Measurements from ENCODE around the gene JADE2. TPM values are rescaled to one million over a fixed set of nuclear protein-coding genes. Genes with fewer than 3 reads are reported as not detected.
"Not testable (repeated sequence)": the region's sequence is repeated elsewhere in the genome, so short reads cannot be mapped to it uniquely, and the experiment has no call there.

JADE2 gene
- total RNA-seq, 3 donors from 2014 or later, result 73.6 to 83.6 (median 76.8) TPM

DNA sequence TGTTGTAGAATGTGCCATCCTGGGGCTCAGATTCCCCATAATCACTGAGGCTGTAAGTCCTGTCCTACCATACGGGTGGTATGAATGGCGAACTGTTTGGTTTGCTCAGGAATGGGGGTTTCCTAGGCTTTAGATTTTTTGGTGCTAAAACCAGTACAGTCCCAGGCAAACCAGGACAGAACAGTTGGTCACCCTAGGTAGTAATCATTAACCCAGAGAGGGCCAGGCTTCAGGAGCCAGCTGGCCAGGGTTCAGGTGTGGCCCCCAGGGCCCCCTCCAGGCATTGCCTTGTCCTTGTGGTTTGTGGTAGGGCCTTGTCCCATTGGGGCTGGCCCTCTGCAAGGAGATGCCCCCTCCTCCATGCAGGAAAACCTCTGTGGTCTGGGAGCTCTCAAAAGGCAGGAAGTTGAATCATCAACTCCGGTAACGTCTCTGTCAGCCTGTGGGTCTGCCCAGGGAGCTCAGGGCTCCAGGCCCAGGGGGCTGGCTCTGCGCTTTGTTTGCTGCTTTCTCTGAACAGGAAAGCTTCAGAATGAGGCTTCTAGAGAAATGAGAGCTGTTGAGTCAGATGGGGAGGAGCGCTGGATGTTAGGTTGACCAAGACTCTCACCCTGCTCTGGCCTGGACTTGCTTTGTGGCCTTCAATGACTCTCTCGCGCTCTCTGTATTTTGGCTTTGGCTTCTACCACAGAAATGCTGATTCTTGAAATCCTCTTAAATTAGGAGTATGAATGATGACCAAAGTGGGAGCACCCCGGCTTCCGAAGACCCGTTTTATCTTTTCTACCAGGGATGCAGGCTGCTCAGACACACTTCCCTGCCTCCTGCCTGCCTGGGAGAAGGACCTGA lies 22.2 kb upstream of the JADE2 start:
- Mint-ChIP-seq H3K36me3 (ENCODE audit: insufficient read depth) (no peaks in the 10 kb centered on the region), H3K27me3 (ENCODE audit: low read depth) (no peaks in the 10 kb centered on the region), H3K9me3 (no peaks in the 10 kb centered on the region), H3K4me1 (ENCODE audit: low read depth) (peaks cover 24% of the 10 kb centered on the region), H3K4me3 (peak overlapping the region; percentile 37)
- DNase-seq (peak; percentile 59), ATAC-seq (peak; percentile 94 to 96)

DNA sequence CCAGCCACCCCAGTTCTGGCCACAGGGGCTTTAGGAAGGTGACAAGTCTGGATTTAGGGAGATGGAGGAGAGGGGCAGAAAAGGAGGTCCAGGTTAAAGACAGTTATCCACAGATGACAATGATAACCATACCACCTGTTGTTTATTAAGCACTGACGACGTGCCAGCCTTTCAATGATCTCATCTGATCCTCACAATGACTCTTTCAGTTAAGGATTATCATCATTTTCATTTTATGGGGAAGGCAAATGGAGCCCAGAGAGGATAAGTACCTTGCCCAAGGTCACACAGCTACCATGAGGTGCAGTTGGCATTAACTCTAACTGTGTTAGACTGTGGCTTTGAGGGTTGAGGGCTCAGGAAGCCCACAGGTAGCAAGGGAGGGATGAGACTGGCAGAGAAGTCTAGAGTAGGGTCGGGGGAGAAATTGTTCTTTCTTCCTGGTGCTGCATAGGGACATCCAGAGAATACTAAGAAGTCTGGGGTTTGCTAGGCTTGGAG lies 21.5 kb upstream of the JADE2 start:
- DNase-seq (no peak), ATAC-seq (no peak)
- Mint-ChIP-seq H3K9me3 (no peaks in the 10 kb centered on the region), H3K36me3 (ENCODE audit: insufficient read depth) (no peaks in the 10 kb centered on the region), H3K27me3 (ENCODE audit: low read depth) (no peaks in the 10 kb centered on the region), H3K4me1 (ENCODE audit: low read depth) (peaks cover 24% of the 10 kb centered on the region), H3K4me3 (peak overlapping the region; percentile 37)

DNA sequence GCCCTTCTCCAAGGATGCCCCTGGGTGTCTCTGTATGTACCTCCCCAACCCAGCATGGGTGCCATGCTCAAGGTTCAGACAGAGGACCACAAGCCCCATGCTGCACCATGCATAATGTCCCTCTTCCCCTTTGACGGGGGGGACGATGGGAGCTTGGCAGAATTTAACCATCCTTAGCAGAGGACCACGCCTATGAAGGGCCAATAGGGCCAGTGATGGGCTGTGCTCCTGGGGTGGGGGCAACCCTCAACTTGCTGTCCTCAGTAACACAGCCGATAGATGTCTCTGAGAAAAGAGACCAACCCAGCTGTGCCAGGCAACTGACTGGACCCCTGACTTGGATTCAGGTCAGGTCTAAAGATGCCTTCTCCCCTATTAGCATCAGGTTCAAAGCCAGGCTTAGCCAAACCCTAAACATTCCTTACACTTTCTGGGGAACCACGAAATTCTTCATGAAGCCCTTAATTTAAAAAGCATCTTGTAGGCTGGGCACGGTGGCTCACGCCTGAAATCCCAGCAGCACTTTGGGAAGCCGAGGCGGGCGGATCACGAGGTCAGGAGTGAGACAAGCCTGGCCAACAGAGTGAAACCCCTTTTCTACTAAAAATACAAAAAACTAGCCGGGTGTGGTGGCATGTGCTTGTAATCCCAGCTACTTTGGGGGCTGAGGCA lies 20.7 kb upstream of the JADE2 start:
- Mint-ChIP-seq H3K36me3 (ENCODE audit: insufficient read depth) (no peaks in the 10 kb centered on the region), H3K27me3 (ENCODE audit: low read depth) (no peaks in the 10 kb centered on the region), H3K4me1 (ENCODE audit: low read depth) (peaks cover 30% of the 10 kb centered on the region), H3K9me3 (no peaks in the 10 kb centered on the region), H3K4me3 (no peak overlapping the region)
- ATAC-seq (no peak), DNase-seq (no peak)

DNA sequence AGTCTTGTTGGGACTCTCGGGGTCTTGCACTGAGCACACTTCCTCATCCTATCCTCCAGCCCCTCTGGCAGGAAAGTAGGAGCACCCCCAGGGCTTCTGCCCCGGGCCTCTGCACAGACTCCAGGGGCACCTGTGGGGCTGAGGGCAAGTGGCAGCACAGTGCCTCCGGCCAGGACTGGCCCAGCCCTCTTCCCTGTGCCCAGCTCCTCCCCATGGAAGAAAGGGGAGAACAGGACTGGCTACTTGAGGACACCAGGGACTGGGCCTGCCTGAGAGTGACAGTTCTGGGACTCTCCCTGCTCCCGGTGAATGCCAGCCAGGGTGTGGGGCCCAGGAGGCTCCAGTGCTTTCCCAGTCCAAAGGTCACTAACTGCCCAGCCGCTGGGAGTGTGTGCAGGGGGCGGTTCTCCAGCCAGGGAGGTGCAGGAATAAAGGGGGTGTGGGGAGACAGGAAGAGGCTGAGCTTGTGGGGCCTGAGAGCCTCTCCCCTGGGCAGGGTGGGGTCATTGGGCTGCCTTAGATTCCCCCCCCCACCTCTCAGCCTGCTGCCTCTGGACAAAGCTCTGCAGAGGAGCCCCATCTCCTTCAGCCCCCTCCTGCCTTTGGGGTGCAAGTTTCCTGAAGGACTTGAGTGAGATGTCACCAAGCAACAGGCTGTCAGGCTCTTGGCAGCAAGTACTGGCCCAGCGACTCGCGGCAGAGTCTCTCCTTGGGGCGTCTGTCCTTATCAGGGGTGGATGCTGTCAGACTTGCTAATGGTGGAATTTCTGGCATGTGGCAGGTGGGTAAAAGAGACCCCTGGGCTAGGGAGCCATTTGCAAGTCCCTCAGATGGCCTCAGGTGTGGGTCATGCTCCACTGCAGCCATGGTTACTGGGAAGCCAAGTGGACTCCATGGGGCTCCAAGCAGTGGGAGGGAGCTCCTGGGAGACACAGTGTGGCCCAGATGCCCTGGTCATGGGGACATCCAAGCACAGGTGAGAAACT lies 19.1 kb upstream of the JADE2 start:
- H3K9me3 Mint-ChIP-seq, result no peaks in the 10 kb centered on the region
- no peaks in the 10 kb centered on the region for H3K36me3 Mint-ChIP-seq (ENCODE audit: insufficient read depth)
- H3K4me1 Mint-ChIP-seq (ENCODE audit: low read depth), result peaks cover 46% of the 10 kb centered on the region
- H3K4me3 Mint-ChIP-seq, result no peak overlapping the region
- DNase-seq (no peak), ATAC-seq (no peak)
- H3K27me3 Mint-ChIP-seq (ENCODE audit: low read depth), result no peaks in the 10 kb centered on the region

DNA sequence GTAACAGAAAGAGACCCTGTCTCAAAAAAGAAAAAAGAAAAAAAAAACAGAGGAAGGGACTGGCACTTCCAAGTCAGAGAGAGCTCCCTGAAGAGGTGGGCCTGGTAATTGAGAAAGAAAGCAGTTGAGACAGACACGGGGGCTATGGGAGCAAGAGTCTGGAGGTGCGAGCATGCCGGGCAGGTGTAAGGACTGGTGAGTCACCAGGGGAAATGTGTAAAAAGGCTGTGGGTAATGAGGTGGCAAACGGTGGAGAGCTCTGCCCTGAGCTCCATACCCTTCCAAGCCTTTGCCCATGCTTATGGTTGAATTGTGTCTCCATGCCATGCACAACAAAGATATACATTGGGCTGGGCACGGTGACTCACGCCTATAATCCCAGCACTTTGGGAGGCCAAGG lies 18.0 kb upstream of the JADE2 start:
- no peaks in the 10 kb centered on the region for H3K9me3 Mint-ChIP-seq
- H3K27me3 Mint-ChIP-seq (ENCODE audit: low read depth), result no peaks in the 10 kb centered on the region
- no peaks in the 10 kb centered on the region for H3K36me3 Mint-ChIP-seq (ENCODE audit: insufficient read depth)
- ATAC-seq, result no peak
- H3K4me1 Mint-ChIP-seq (ENCODE audit: low read depth), result peaks cover 49% of the 10 kb centered on the region
- DNase-seq, result no peak
- no peak overlapping the region for H3K4me3 Mint-ChIP-seq

DNA sequence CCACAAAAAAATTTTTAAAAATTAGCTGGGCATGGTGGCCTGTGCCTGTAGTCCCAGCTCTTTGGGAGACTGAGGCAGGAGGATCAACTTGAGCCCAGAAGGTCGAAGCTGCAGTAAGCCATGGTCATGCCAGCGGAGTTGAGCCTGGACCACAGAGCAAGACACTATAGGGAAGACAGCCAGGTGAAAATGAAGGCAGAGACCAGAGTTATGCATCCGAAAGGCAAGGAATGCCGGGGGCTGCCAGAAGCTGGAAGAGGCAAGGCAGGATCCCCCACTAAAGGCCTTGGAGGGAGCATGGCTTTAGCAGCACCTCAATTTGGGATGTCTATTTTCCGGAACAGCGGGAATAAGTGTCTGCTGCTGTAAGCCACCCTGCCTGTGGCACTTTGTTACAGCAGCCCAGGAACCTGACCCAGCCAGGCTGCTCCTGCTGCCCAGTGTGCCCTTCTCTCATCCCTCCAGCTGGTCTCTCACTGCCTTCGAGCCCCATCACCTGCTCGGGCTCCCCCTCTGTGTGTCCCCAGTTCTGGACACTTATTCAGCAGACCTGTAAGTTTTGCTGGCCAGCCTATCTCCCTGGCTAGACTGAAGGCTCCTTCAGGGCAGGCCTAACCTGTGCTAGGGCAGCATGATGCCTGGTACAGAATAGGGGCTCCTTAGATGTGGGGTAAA lies 16.8 kb upstream of the JADE2 start:
- no peaks in the 10 kb centered on the region for H3K27me3 Mint-ChIP-seq (ENCODE audit: low read depth)
- ATAC-seq, result no peak
- no peaks in the 10 kb centered on the region for H3K9me3 Mint-ChIP-seq
- no peak for DNase-seq
- no peak overlapping the region for H3K4me3 Mint-ChIP-seq
- peaks cover 40% of the 10 kb centered on the region for H3K4me1 Mint-ChIP-seq (ENCODE audit: low read depth)
- H3K36me3 Mint-ChIP-seq (ENCODE audit: insufficient read depth), result no peaks in the 10 kb centered on the region

DNA sequence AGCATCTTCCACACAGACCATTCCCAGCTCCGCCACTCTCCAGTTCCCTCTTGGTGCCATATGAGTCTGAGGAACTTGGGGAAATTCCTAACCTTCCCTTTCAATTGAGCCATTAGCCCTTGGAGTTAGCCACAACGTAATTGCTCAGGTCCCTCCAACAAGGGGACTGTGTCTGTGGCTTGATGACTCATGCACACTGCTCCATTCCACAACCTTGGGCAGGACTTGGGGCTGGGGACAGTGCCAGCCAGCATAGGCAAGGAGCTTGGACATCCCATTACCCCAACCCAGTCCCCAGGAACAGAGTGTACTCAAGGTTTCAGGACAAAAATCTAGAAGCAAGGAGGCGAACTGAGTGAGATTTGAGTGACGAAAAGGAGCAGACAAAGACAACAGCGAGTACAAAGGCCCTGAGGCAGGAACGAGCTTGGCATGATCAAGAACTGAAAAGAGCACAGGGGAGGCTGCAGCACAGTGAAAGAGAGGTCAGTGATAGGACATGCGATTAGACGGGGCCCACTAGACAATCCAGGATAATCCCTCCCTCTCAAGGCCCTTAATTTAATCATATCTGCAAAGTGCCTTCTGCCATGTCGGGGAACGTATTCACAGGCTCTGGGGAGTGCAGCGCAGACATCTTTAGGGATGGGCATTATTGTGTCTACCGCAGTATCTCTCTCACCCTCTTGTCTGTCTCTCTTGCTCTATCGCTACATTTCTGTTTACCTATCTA lies 16.0 kb upstream of the JADE2 start:
- H3K36me3 Mint-ChIP-seq (ENCODE audit: insufficient read depth), result no peaks in the 10 kb centered on the region
- DNase-seq (no peak), ATAC-seq (no peak)
- no peak overlapping the region for H3K4me3 Mint-ChIP-seq
- H3K27me3 Mint-ChIP-seq (ENCODE audit: low read depth), result no peaks in the 10 kb centered on the region
- peaks cover 32% of the 10 kb centered on the region for H3K4me1 Mint-ChIP-seq (ENCODE audit: low read depth)
- H3K9me3 Mint-ChIP-seq, result no peaks in the 10 kb centered on the region

DNA sequence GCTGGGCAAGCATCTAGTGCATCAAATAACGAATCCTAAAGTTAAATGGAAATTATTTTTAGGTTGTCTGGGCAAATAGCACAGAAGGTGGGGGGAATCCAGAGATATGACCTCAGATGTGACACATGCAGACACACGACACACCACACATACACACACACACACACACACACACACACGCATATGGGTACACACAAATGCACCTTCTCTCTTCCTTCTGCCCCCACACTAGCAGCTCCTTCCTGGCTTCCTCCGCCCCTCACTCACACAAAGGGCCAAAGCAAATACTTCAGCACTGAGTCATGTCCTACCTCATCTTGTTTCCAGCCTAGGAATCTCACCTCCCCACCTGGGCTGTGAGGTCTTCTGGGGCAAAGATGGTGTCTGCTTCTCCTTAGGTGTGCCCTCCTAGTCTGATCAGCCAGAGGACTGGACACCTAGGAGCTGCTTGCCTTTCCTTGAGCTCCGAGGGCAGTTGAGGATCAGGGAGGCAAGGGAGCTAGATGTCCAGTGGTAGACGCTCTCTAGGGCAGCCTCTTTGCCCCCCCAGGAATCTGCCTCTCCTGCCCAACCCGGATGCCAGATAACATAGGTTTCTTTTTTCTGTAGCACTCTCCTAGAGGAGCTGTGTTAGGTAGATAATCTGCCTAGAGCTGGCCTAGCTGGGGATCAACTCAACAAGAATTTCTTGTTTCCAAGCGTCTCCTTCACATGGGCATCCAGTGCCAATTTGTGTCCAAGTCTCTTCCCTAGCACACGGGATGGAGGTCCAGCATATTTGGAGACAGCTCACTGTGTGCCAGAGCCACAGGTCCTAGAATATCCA lies 14.3 kb upstream of the JADE2 start:
- H3K4me1 Mint-ChIP-seq (ENCODE audit: low read depth), result peaks cover 31% of the 10 kb centered on the region
- peak; percentile 80 to 85 for ATAC-seq
- H3K4me3 Mint-ChIP-seq, result peak overlapping the region; percentile 29
- H3K36me3 Mint-ChIP-seq (ENCODE audit: insufficient read depth), result no peaks in the 10 kb centered on the region
- H3K27me3 Mint-ChIP-seq (ENCODE audit: low read depth), result no peaks in the 10 kb centered on the region
- no peaks in the 10 kb centered on the region for H3K9me3 Mint-ChIP-seq
- DNase-seq, result peak; percentile 48

DNA sequence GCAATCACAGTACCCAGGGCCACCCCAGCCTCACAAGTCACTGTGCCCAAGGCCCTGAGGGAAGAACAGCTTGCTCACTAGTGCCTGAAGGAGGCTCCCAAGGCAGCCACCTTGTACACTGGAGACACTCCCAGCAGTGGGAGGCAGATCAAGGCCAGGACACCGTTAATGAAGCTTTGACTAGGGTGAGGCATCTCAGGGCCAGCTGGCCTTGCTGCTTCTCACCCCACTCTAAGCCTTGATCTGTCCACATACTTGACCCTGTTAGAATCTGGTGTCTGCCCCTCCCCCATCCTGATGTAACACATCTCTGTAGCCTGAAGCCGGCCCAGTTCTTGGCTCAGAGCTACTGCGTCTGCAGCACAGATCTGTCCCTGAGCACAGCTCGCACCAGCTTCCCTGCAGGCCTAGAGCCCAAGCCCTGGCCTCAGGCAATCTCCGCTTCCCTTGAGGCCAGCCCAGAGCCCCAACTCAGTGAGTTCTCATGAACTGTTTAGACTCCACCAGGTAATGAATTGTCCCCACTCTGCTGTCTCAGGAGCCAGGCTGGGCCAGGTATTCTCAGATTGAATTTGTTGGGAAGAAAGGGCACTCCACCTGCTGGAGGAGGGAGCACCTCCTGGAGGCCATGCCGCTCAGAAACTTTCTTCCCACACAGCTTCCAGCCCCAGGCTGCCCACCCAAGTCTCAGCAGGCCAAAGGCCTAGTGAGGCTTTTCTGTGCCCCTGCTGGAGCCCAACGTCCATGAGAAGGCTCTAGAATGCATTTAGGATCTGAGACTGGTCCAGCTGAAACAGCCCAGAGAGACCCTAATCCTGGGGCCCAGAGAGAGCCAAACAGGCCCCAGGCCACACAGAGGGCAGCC lies 13.4 kb upstream of the JADE2 start:
- Mint-ChIP-seq H3K36me3 (ENCODE audit: insufficient read depth) (no peaks in the 10 kb centered on the region), H3K4me1 (ENCODE audit: low read depth) (peaks cover 31% of the 10 kb centered on the region), H3K4me3 (no peak overlapping the region), H3K27me3 (ENCODE audit: low read depth) (no peaks in the 10 kb centered on the region), H3K9me3 (no peaks in the 10 kb centered on the region)
- no peak for ATAC-seq
- DNase-seq, result no peak

DNA sequence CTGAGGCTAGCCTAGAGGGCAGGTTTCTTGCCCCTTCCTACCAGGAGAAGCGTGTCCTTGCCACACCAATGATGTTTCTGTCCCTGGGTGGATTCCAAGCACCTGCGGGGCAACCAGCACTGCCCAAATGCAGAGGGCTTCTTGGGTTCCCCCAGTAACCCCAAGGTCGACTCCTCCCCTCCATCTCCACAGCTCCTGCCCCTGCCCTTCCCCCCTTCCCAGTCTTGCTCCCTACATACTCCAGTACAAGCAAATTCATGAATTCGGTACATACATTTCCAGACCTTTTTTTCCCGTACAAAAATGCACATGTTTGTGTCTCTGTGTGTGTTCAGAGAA lies 12.8 kb upstream of the JADE2 start:
- H3K4me1 Mint-ChIP-seq (ENCODE audit: low read depth), result peaks cover 28% of the 10 kb centered on the region
- no peaks in the 10 kb centered on the region for H3K9me3 Mint-ChIP-seq
- H3K27me3 Mint-ChIP-seq (ENCODE audit: low read depth), result no peaks in the 10 kb centered on the region
- no peak overlapping the region for H3K4me3 Mint-ChIP-seq
- ATAC-seq, result no peak
- no peak for DNase-seq
- H3K36me3 Mint-ChIP-seq (ENCODE audit: insufficient read depth), result no peaks in the 10 kb centered on the region

DNA sequence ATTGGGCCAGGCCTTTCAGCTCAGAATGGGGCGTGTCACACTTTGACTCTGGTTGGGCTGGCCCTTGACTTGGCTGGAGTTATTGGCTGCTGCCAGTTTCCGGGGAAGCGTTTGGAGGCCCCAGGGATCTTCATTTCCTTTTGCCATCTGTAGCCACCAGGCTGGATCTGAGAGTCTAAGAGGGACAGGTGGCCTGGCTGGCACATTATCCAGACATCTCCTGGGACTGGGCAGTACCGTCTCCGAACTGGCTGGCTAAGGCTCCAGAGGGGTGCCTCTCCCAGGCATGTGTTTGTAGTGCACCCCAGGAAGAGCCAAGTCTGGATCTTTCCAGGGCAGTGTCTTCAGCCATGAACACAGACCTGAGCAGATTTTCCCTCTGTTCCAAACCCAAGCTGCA lies 9.7 kb upstream of the JADE2 start:
- no peaks in the 10 kb centered on the region for H3K27me3 Mint-ChIP-seq (ENCODE audit: low read depth)
- DNase-seq (no peak), ATAC-seq (no peak)
- H3K36me3 Mint-ChIP-seq (ENCODE audit: insufficient read depth), result no peaks in the 10 kb centered on the region
- H3K9me3 Mint-ChIP-seq, result no peaks in the 10 kb centered on the region
- no peak overlapping the region for H3K4me3 Mint-ChIP-seq
- H3K4me1 Mint-ChIP-seq (ENCODE audit: low read depth), result peaks cover 11% of the 10 kb centered on the region

DNA sequence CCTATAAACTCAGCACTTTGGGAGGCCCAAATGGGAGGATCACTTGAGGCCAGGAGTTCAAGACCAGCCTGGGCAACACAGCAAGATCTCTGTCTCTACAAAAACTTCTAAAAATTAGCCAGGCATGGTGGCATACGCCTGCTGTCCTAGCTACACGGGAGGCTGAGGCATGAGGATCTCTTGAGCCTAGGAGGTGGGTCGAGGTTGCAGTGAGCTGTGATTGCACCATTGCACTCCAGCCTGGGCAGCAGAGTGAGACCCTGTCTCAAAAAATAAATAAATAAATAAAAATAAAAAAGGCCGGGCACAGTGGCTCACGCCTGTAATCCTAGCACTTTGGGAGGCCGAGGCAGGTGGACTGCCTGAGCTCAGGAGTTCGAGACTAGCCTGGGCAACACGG lies 8.5 kb upstream of the JADE2 start:
- H3K4me3 Mint-ChIP-seq; H3K9me3 Mint-ChIP-seq; H3K4me1 Mint-ChIP-seq (ENCODE audit: low read depth); H3K27me3 Mint-ChIP-seq (ENCODE audit: low read depth); DNase-seq; ATAC-seq; H3K36me3 Mint-ChIP-seq (ENCODE audit: insufficient read depth): not testable (repeated sequence)

Data from activated T-cell treated with anti-CD3 and anti-CD28 coated beads, Interleukin-2, amount 50 U/mL, for 4 hours (primary cell).